Right cardiac atrium (tissue), 5 donors: Measurements from ENCODE around the gene SLC7A5. TPM values are rescaled to one million over a fixed set of nuclear protein-coding genes. Genes with fewer than 3 reads are reported as not detected.
"Not testable (repeated sequence)": the region's sequence is repeated elsewhere in the genome, so short reads cannot be mapped to it uniquely, and the experiment has no call there.

Experiments
- ATAC-seq, 2 donors: fragments of 200-7000 bp; cut with Tn5 transposase; one replicate each; pipeline versions ENCODE4 v1.8.0 to v1.9.1; 2020; ENCODE audit warnings: moderate library complexity in 2 of 2, mild to moderate bottlenecking in 1 of 2
- DNase-seq, 3 donors: peaks; one replicate each; pipeline ENCODE4 v3.0.0-alpha.2; 2020
- H3K27ac ChIP-seq: one replicate; pipeline ENCODE4 v1.5.1; 2013; ENCODE audit warnings: mild to moderate bottlenecking, low read length, control low read depth, moderate library complexity
- H3K27me3 ChIP-seq: one replicate; pipeline ENCODE4 v1.6.1; 2013; ENCODE audit not compliant: control insufficient read depth, insufficient read depth
- H3K4me1 ChIP-seq: one replicate; pipeline ENCODE4 v1.6.1; 2013; ENCODE audit warnings: low read length; ENCODE audit not compliant: control insufficient read depth, insufficient read depth
- H3K4me3 ChIP-seq: one replicate; pipeline ENCODE4 v1.5.1; 2013; ENCODE audit warnings: low read length, control low read depth
- H3K9me3 ChIP-seq: one replicate; pipeline ENCODE4 v1.6.1; 2013; ENCODE audit warnings: low read length; ENCODE audit not compliant: control insufficient read depth
- WGBS: extraction: QIAGEN DNeasy Blood & Tissue Kit; methylation state at CpG from one replicate; pipeline ENCODE4 v1.1.7; 2013; 5-methylcytosine and 5-hydroxymethylcytosine counted together
- intact Hi-C, 4 donors: fragments of 100-400 bp; cut with DNase I; formaldehyde crosslinking; loops; one replicate each; pipeline versions ENCODE4 v1.11.0 to v1.14.0; 2022 to 2023
- polyA plus RNA-seq: library from polyadenylated mRNA; stranded (reverse); fragments of 200-250 nt; gene quantifications from one replicate; pipeline ENCODE4 v1.2.3, GENCODE V29; 2013
- total RNA-seq, 4 donors: library from RNA; stranded (reverse); fragmentation: NEBNext Ultra II Directional; extraction: Animal tissue kit (Norgen Biotek cat#: 25700); gene quantifications; one replicate each; pipeline ENCODE4 v1.2.1, GENCODE V29; 2021
- donor health status: healthy with polysubstance abuse.
- donor health status: DM: no; HTN: yes; CAD: no.
- donor health status: DM: no; HTN: no; CAD: no.
- donor health status: DM: no; HTN: yes; CAD: no; lungs with severe emphysema.
- donor health status: DM: yes; HTN: yes; CAD: no.

The SLC7A5 gene
- total and polyA plus RNA-seq, 5 donors, result 6.6 to 23.3 (median 11.4) TPM

DNA sequence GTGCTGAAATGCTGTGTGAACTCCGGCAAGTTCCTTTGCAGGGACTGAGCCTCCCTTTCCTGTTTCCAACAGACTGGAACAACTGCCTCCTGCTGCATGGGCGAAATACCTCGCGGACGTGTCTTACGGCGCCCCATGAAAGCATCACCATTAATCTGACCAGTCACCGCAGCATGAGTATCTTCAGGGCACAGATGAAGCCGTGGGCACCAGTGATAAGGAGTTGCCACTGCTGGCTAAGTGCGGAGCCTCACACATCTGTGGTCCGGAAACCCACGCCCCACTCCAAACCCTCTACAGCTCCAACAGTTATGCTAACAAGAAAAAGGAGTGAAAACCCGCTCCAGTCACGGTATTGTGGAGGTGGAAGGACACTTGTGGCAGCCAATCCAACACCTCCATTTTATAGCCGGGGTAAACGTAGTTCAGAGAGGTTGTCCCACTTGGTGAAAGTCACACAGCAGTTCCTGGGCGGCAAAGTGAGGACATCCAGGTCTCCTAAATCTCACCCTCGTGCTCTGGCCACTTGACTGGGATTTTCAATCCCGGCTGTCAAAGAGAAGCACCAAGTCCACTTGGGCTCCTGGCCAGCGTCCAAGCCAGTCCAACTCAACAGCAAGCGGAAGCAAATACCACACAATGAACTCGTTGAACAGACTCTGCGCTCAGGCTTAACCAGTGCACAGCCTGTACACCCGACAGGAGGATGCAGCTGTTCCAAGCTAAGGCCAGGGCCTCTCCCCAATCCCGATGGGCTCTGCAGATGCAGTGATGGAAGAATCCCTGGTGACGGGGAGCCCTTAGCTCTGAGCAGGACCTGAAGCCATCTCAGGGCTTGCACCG is 10.9 kb downstream of the SLC7A5 start:
- H3K9me3 ChIP-seq, H3K27me3 ChIP-seq, ATAC-seq, H3K4me3 ChIP-seq, intact Hi-C loops, H3K4me1 ChIP-seq: not testable (repeated sequence)
- peak; percentile 65 to 88 (median 84) for DNase-seq
- 52% methylated on average over 27 of the region's 27 CpGs for WGBS
- H3K27ac ChIP-seq, result peak overlapping the region; percentile 92

DNA sequence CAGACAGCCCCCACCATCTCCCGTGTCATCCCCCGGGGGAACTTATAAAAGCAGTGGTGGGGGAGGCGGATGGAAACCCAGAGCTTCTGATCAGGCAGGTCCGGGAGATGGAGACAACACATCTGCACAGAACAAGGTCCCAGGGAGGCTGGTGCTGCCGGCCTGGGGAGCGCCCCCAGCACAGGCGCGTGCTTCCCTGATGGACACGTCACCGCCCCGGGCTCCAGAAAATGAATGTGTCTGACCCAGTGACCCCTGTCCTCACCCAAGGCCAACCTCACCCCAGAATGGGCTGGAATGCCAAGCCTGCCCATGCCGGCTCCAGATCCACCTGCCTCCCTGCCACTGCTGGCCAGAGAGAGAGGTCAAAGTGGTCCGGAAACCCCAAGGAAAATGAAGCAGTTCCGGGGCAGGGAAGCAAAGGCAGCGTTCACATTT is 12.5 kb downstream of the SLC7A5 start:
- peaks cover 2% of the 10 kb centered on the region for H3K4me1 ChIP-seq
- intact Hi-C loops, result no loop called here
- no peak overlapping the region for H3K4me3 ChIP-seq
- 75% methylated on average over 15 of the region's 15 CpGs for WGBS
- H3K27ac ChIP-seq, result peak overlapping the region; percentile 22
- ATAC-seq, result no peak
- H3K27me3 ChIP-seq, result no peaks in the 10 kb centered on the region
- no peaks in the 10 kb centered on the region for H3K9me3 ChIP-seq
- peak in 2 of 3 donors; percentile 28 to 53 for DNase-seq

DNA sequence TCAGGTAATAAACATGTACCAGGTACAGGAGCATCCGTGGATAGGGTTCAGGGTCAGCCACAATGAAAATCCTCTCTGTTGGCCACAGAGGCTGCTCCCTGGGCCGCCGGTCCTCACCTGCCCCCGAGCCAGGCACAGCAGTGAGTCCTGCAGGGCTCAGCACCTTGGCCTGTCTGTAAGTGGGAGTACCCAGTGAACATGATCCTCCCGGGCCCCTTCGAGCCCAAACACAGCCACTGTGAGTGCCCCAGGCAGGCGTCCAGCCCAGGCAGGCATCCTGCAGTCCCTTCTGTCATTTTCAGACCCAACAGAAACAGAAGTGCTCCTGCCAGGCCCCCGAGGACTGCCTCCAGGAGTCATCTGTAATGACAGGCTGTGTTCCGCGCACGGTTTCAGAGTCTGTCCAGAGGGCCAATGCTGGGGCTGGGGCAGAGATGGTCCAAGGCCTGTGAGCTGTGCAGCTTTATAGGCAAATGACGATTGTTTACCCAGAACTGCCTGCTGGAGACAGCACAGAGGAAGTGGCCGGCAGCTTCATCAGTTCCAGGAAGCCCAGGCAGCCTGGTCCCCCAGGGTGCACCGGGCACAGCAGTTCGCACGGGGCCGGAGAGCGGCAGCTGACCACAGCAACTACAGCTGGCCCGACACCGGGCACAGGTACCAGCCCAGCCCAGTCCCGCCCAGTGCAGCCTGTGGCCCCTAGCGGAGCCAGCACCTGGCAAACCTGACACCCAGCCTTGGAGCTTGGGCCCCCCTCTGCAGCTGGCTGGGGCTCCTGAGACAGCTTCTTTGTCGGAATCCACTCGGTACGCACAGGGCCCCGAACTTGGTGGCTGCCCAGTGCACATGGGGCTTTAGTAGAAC is 13.2 kb downstream of the SLC7A5 start:
- DNase-seq, result peak; percentile 67 to 85 (median 81)
- intact Hi-C loops, result no loop called here
- Histone ChIP-seq H3K27me3 (no peaks in the 10 kb centered on the region), H3K4me1 (peaks cover 2% of the 10 kb centered on the region), H3K9me3 (no peaks in the 10 kb centered on the region), H3K4me3 (no peak overlapping the region), H3K27ac (peak overlapping the region; percentile 69)
- peak in 1 of 2 donors; percentile 5 for ATAC-seq
- 51% methylated on average over 26 of the region's 26 CpGs for WGBS

DNA sequence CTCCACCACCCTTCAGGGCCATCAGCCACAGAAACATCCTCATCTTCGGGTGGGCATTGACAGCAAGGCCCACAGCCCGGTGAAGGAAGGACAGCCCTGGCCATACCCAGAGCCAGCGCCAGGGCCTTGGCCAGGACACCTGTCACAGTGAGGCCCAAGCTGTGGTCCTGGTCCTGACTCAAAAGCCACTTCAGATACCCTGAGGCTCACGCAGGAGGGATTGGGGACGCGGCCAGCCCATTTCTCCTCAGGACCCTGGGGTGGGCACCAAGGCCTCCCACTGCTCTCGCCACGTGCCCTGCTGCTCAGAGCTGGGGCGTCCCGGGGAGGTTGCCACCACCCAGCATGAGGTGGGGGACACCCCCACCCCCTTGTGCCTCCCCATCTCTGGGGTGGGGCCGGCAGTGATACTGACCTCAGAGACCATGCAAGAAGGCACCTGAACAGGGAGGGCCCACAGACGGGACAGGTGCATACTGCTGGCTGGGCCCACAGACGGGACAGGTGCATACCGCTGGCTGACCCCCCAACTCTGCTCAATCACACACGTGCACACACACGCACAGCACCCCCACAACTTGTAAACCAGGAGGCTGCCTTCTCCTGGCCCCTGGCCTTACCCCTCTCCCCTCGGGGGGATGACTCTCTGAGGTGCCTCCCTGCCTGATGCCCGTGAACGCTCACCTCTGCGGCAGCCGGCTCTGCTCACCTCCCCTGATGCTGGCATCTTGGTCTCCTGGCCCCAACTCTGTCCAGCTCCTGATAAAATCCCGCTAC is 14.2 kb downstream of the SLC7A5 start:
- intact Hi-C loops, result no loop called here
- Histone ChIP-seq H3K4me3 (no peak overlapping the region), H3K4me1 (peaks cover 5% of the 10 kb centered on the region), H3K27me3 (no peaks in the 10 kb centered on the region), H3K27ac (peak overlapping the region; percentile 16), H3K9me3 (no peaks in the 10 kb centered on the region)
- ATAC-seq, result no peak
- DNase-seq, result peak; percentile 8 to 61 (median 51)
- 90% methylated on average over 22 of the region's 22 CpGs for WGBS

DNA sequence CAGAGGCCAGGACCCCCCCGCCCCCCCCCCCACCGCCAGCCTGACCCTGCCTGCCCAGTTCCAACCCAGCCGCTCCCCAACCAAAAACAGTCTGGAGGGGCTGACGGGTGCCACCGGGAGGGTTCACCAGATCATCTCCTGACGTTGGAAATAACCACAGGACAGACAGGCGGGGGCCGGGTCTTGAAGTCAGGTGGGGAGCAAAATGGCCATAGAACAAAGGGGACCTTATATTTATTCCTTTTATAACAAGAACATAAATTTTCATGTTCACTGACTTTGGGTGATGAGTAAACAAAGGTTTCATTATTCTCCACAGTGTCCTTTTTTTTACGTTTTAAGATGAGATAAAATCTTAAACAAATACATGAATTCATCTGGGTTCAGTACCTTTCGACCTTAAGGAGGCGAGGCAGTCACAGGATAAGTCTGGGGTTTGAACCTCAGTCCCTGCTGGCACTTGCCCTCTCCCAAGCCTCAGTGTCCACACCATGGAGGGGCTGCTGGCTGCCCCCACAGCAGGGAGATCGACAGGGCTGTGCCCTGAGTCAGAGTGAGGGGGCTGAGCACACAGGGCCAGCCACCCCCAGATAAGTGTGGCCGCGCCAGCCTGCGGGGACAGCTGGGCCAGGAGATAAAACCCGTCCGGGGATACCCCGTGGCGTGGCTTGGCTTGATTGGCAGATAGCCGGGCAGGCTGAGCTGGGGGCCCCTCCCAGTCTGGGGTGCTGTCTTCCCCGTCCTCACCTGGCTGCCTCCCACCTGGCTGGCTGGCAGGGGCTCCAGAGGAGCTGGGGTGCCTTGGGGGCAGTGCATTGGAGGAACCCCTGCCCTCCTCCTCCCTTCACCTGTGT is 15.0 kb downstream of the SLC7A5 start:
- ATAC-seq (peak; percentile 3 to 12), DNase-seq (peak in 2 of 3 donors; percentile 62 to 74)
- H3K27ac ChIP-seq, result peak overlapping the region; percentile 36
- H3K4me3 ChIP-seq, result no peak overlapping the region
- WGBS, result 51% methylated on average over 21 of the region's 21 CpGs
- H3K27me3 ChIP-seq, result no peaks in the 10 kb centered on the region
- peaks cover 5% of the 10 kb centered on the region for H3K4me1 ChIP-seq
- intact Hi-C loops, result no loop called here
- no peaks in the 10 kb centered on the region for H3K9me3 ChIP-seq

DNA sequence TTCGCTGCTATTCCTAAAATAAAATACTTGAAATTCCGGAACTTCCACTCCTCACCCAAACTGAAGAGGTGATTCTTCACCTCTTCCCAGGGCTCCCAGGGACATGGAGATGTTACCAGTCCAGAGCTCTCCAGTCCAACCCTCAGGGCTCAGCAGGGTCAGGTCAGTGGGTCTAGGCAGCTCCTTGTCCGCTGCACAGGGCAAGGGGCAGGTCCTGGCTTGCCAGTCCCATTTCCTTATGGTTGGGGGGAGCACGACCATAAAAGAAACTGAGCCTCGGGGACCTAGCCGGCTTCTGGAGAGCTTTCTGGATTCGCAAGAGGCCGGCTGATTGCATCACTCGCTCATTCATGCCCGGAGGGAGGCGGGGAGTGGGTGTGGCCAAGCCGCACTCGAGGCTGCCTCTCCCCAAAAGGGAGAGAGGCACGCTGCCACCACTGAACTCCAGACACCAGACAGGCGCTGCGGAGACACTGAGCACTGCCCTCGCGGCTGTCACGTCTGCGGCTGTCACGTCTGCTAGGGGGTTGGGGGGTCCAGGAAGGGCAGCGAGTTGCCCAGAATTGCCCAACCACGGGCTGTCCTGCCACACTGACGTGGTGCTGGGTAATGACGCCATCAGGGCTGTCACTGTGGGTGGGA is 15.8 kb downstream of the SLC7A5 start:
- ATAC-seq (peak; percentile 84 to 88), DNase-seq (peak; percentile 96 to 98 (median 97))
- WGBS, result 7% methylated on average over 25 of the region's 25 CpGs
- H3K27ac ChIP-seq, result peak overlapping the region; percentile 57
- H3K9me3 ChIP-seq, result no peaks in the 10 kb centered on the region
- peaks cover 5% of the 10 kb centered on the region for H3K4me1 ChIP-seq
- intact Hi-C loops, result no loop called here
- H3K27me3 ChIP-seq, result no peaks in the 10 kb centered on the region
- no peak overlapping the region for H3K4me3 ChIP-seq

DNA sequence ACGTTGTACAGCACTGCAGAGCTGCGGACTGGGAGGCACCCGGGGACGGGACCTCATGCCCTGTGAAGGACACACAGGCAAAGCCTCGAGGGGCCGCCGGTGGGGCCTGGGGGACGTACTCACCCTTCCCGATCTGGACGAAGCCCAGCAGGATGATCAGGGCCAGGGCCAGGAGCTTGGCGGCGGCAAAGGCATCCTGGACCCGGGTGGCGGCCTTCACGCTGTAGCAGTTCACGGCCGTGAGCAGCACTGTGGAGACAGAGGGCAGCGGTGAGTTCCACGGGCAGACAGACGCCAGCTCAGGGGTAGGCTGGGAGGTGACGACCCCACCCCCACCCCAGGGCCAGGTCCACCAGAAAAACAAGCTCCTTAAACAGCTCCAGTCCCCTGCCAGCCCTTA is 17.7 kb downstream of the SLC7A5 start:
- H3K4me1 ChIP-seq, result peaks cover 5% of the 10 kb centered on the region
- intact Hi-C loops, result no loop called here
- H3K27ac ChIP-seq, result no peak overlapping the region
- DNase-seq, result peak in 2 of 3 donors; percentile 12 to 62
- H3K27me3 ChIP-seq, result no peaks in the 10 kb centered on the region
- no peak for ATAC-seq
- no peak overlapping the region for H3K4me3 ChIP-seq
- WGBS, result 85% methylated on average over 21 of the region's 21 CpGs
- H3K9me3 ChIP-seq, result no peaks in the 10 kb centered on the region

DNA sequence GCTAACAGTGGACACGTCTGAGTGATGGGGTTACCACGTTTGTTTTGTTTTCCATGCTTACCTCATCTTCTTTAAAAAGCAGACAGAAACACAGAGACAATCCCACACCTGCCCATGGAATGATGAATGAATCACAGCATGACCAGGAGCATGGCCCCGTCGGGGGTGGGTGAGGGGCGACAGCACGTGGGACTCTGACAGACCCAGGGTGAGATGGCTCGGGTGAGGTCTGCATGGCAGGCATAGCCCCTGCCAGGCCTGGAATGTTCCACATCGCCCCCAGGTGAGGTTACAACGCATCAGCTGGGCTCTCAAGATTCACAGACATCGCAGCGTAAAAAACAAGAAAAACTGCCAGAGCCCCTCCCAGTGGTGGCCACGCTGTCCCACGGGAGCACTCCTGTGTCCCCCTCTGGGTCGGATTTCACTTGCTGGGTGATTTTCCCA is 18.1 kb downstream of the SLC7A5 start:
- Histone ChIP-seq H3K9me3 (no peaks in the 10 kb centered on the region), H3K4me1 (peaks cover 5% of the 10 kb centered on the region), H3K27ac (no peak overlapping the region), H3K27me3 (no peaks in the 10 kb centered on the region), H3K4me3 (no peak overlapping the region)
- intact Hi-C loops, result no loop called here
- peak in 2 of 3 donors; percentile 17 to 43 for DNase-seq
- 86% methylated on average over 14 of the region's 14 CpGs for WGBS
- no peak for ATAC-seq

DNA sequence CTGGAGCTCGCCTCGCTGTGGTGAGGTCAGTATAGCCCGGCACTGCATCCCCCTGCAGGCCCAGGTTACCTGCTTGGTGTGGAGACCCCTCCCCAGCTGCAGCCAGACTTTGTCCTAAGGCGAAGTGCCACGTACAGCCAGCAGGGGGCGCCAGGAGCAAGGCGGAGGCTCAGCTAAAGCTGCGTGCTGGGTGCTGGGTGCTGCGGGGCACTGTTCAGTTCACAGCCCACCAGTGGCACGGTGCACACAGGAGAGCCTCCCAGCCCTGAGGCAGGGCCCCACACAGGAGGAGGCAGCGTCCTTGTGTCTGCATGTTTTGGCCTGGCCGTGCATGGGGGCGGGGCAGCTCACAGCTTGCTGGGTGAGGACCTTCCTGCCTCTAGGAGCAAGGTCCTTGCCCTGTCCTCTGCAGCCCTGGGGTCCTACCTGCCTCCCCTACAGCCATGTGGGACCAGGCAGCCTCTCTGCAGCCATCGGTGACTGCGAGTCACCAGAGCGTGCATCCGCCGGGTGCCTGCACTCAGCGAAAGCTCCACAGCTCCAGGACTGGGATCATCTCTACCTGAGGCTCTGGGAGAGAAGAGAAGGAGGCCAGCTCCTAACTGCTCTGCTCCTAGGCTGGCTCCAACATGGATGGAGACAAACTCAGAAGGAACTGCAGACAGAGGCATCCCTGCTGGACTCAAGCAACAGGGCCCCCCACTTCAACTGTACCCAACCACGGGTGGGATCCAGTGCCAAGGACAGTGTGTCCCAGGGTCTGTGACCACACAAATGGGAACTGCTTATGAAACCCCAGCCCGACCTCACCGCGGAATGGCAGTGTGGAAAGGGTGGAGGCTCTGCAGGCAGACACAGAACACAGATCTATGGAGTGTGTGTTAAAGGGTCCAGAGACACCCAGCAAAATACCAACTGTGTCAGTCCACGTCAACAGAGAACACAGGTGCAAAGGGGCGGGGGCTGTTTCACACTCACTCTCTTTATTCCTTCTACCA is 19.0 kb downstream of the SLC7A5 start:
- Histone ChIP-seq H3K27me3 (no peaks in the 10 kb centered on the region), H3K4me3 (no peak overlapping the region), H3K27ac (no peak overlapping the region), H3K9me3 (no peaks in the 10 kb centered on the region), H3K4me1 (peaks cover 5% of the 10 kb centered on the region)
- intact Hi-C loops, result no loop called here
- DNase-seq (peak; percentile 61 to 87 (median 86)), ATAC-seq (peak in 1 of 2 donors; percentile 3)
- WGBS, result 53% methylated on average over 25 of the region's 25 CpGs
